ENCODE measurements around the gene TMIGD3.
"Not testable (repeated sequence)": the region's sequence is repeated elsewhere in the genome, so short reads cannot be mapped to it uniquely, and the experiment has no call there.

Gene TMIGD3

DNA sequence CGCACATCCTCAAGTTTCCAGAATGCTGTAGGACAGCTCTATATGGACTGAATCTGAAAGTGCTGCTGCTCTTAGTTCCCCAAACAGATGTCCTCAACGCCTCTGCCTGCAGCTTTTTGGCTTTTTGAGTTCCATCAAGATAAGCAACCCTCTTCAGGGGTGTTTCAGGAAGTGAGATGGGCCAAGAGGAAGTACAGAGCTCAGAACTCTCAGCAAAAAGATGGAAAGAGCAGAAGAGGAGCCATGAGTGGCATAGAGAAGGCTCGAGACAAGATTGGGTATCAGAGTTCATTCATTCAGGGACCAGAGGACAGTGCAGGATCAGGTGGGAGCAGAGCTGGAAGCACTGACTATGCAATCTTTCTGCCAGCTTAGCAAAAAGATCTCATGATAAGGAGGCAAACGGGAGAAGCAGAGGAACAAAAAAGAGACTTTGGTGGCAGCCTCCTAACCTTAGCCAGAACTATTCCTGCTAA lies at the start of gene TMIGD3, which contains the start of gene ADORA3:
Gene TMIGD3 (minus strand): TSS at position 49 of the 476 bp plus-strand sequence. CDS start 279 bp downstream, outside the sequence.
Gene ADORA3 (minus strand): TSS at position 49 of the 476 bp plus-strand sequence. CDS start 279 bp downstream, outside the sequence.
- DNase-seq = no peak

DNA sequence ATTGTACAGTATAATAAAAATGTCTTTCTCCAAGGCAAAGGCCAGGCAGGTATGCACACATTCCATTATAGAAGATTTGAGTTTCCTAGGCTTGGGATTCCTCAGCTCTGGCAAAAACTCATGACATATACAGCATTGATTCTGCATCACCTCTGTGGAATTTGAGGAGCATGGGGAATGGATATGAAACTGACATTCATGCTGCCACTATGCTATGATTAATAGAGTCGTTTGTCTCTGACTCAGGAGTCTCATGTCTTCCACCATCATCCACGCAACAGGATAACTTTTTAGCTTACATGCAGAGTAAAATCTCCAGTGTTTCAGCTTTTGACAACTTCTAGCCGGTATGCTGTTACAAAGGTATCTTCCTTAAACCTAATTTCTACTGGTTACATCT lies 49.8 kb upstream of the TMIGD3 start:
- no peak for DNase-seq

DNA sequence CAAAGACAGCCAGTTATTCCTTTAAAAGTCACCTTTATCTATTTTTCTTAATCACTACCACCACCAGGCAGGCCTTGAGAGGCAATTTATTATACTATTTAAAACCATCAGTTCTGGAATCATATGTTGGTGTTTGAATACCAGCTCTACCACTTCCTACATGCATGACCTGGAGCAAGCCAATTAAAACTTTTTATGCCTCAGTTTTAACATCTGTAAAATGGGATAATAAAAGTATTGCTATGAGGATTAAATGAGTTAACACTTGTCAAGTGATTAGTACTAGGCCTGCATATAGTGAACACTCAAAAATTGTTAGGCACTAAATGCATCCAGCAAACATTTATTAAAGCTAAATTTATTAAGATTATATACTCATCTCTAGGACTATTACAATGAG lies 49.2 kb upstream of the TMIGD3 start:
- no peak for DNase-seq

DNA sequence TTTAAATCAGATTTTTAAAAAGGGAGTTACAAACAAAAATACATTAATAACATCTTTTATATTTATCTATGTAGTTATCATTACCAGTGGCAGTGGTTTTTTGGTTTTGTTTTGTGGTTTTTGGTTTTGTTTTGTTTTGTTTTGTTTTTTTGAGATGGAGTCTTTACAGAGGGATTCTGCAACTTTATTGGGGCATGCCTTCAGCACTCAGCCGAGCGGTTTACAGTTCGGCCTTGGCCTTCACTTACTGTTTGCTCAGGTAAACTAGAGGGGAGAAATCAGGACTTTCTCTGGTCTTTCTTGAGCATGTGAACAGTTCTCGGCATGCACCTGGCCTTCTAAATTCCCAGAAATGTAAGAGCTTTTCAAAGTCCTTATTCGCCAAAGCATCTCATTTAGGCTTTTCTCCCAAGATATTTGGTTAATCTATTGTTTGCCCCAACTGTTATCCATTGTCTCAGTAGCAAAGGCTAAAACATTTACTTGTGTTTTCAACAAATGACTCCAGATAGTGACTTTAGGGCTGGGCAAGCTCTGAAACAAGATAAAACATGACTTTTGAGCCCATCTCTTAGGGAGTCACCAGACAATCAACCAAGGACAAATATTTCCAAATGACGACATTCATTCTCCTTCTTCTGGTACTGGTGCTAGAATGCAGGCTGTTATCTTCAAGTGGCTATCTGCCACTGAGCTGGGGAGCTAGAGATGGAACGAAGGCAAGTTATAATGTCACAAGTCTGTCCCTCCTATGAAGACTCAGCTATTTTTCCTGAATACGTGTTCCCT lies 48.4 kb upstream of the TMIGD3 start:
- DNase-seq = no peak

DNA sequence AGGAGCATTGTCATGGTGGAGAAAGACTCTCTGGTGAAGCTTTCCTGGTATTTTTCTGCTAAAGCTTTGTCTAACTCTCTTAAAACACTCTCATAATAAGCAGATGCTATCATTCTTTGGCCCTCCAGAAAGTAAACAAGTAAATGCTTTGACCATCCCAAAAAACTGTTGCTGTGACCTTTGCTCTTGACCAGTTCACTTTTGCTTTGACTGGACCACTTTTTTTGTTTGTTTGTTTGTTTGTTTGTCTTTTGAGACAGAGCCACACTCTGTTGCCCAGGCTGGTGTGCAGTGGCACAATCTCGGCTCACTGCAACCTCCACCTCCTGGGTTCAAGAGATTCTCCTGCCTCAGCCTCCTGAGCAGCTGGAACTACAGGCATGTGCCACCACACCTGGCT lies 44.4 kb upstream of the TMIGD3 start:
- DNase-seq = not testable (repeated sequence)

DNA sequence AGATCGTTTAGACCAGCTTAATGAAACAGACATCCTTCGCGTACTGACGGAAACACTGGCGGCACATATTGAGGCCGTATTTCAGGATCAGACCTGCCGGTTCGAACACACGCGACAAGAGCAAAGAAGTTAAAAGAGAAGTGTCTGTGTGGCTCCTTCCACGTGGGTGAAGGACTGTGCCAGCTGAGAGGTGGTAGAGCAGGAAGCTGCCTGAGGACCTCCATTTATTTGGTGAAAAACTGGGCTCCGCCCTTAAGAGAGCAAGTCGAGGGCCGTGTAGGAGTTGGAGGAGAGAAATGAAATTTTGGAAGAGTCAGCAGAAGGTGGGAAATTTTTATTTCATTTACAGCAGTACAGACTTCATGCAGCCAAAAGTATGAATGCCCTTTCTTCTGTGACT lies 38.8 kb upstream of the TMIGD3 start:
- no peak for DNase-seq

DNA sequence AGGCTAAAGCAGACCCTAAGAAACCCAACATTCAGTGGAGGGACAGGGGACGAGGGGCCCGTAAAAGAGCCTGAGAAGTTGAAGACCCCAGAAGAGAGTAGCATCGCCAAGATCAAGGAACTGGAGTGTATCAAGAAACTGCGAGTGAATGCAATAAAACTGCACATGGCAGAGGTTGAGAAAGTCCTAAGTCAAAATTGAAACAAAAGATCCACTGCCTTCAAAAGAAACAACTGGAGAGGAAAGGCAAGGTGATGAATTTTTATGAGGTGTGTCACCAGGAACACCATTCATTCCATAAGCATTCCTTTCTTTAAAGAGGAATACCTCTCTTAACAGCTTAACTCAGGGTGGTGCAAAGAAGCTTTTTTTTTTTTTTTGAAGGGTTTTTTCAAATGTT lies 38.3 kb upstream of the TMIGD3 start:
- no peak for DNase-seq

DNA sequence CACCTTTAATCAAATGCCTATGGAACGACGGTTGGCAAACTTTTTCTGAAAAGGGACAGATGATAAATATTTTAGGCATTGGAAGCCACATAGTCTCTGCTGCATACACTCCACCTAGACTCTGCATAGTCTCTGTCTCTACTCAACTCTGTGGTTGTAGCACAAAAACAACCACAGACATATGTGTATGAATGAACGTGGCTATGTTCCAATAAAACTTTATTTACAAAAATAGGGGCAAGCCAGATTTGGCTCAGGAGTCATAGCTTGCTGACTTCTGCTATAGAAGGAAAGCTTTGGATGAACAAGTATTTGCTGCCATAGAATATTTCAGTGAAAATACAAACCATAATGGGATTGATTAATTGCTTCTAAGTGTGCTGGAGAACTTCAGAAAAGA lies 37.5 kb upstream of the TMIGD3 start:
- no peak for DNase-seq

DNA sequence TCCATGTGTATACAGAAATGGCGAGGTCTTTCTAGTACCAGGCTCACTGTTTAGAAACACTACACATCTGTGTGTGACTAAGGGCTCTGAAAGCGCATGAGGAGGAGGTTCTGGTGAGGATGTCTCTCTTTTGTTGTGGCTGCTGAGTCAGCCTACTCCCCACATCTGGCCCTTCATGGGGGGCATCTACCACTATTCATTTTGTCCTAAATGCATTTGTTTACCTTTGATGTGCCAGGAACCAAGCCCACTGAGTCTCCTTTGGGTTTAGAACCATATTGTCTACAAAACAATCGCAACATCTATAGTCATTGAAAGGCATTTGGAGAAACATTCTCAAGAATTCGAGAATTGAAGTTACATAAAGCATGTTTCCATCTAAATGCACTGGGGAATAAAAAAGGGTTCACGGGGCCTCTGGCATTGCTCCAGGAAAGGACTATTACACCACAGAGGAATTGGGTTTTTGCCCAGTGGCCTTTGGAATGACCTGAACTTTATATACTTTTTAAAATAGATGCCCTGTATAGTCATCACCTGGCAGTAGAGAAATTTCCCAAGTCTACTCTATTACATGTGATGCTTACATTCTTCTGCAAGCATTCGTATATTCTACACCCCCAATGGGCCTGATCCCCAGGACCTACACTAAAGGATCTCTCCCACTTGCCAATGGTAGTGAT lies 35.1 kb upstream of the TMIGD3 start:
- DNase-seq = no peak

DNA sequence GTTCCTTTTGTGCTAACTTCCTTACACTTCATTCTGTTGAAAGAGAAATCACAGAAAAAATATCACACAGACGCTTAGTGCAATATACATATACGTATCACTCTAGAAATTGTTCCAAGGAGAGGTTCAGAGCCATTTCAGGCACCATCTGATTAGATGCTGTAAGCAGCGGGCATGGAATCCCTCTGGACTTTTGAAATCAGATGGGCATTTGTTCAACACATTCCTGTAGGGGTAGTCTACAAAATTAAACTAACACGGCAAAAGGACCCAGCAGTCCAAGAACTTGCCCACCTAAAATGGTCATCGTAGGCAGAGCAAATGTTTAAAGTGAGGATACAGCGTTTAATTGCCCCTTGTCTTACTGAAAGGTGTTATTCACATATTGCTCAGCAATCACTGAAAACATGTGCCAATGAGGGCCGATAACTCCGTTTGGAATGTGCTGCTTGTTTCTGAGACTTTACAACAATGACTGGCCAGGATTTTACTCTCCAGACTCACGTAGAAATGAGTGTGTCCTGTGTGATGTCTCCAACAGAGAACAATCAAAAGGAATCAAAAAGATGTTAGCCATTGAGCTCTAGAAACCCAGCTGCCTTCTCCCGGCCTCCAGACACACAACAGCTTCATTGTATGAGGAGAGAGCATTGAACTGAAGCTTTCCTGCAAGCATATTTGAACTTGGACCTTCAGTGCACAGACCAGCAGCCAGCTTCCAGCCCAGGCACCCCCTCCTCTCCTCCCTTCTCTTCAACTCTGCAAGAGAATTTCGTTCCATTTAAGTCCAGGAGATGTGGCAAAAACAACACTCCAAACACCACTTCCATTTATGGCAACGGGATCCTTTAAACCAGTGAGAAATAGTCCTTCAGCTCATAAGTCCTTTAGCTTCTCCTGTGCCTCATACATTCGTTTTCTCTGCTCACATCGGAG lies 32.1 kb upstream of the TMIGD3 start:
- no peak for DNase-seq

DNA sequence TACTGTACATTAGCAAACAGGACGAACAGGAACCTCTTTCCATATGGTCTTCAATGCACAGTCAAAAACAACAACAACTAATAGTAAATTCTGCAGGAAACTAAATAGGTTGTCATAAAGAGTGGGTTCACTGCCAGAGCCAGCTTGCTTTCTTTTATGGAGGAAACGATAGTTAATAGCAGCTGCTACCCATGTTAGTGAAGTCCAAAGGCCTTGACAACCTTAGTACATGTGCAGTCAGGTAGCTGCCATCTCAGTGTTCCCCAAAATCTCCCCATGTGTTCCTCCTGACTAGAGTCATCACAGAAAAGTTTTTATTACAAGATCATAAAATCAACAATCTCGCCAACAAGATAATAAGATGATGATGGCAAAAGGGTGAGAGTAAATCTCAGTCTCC lies 16.6 kb upstream of the TMIGD3 start:
- DNase-seq = no peak

DNA sequence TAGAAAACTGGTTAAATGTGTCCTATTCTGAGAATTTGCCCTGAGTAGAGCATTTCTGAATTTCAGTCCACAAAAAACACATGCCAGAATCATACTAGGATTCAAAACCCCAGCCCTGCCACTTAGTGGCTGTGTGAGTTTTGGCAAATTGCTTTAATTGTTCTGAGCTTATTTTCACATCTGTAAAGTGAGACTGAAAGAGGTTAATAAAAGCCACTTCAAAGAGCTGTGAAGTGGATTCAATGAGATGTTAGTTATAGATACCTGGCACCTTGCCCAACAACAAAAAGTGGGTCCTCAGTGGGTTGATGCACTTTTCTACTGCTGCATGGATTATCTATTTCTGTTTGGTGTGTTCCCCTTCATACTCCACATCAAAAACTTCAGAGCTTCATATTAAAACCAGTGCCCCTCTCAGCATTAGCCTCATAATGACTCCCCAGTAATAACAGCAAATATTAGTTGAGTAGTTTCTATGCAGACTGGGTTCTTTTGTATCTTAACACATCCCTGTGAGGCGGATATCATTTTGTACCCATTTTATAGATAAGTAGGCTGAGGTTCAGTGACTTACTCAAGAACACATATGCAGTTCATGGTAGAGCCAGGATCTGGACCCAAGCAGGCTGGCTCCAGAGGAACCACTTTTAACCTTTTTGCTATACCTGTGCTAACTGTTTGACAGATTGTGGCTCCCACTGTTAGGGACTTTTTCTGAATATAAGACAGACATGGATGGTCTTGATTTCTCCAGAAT lies 14.2 kb upstream of the TMIGD3 start:
- no peak for DNase-seq

DNA sequence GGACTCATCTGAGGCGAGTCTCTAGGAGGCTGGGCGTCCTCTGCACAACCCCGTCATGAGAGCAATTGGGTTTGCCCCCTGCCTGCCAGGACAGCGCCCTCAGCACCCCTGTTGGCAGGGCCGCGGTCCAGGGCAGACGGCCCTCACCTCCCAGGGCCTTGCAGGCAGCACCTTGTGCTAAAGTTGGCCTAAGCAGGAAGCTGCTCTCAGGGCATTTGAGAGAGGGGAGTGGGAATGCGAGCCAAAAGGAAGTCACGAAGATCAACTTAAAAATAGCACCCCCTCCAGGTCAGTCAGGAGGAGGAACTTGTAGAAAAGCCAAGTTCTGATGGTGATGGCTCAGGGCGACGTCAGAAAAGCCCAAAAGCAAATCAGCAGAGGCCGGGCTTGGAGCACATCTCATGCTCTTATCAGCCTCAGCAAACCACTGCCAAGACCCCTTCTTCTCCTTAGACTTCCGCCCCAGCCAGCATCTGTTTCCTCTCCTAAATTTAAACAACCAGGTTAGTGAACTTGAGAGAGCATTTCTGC lies 12.6 kb upstream of the TMIGD3 start:
- DNase-seq = peak; percentile 74

DNA sequence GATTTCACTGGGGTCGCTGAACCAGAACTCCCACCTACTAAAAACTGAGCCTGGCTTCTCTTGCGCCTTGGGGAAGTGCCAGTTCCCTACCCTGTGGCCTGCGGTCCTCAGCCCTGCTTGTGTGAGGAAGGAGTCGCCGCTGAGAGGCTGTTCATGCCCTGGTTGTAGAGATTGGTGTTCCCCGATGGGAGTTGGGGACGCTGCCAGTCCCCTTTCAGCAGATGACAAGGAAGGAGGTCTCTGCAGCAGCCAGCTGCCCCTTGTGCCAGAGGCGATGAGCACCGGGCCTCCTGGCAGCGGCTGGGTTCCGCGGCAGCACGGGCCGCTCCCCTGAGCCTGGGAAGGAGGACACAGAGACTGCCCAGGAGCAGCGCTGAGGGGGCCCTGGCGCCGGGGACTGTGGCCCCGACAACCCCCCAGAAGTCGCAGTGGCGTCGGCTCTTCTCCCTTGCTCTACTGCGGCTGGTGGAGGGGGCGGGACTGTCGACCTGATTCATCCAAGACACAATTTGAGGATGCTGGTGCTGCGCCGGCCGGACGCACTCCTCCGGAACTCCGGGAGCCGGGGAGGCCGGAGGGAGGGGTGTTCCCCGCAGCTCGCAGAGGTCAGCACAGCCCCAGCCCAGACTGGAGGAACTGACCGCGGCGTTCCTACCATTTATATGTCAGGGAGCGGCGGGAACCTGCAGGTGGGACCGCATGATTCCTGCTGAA lies 12.0 kb upstream of the TMIGD3 start:
- peak; percentile 71 for DNase-seq

DNA sequence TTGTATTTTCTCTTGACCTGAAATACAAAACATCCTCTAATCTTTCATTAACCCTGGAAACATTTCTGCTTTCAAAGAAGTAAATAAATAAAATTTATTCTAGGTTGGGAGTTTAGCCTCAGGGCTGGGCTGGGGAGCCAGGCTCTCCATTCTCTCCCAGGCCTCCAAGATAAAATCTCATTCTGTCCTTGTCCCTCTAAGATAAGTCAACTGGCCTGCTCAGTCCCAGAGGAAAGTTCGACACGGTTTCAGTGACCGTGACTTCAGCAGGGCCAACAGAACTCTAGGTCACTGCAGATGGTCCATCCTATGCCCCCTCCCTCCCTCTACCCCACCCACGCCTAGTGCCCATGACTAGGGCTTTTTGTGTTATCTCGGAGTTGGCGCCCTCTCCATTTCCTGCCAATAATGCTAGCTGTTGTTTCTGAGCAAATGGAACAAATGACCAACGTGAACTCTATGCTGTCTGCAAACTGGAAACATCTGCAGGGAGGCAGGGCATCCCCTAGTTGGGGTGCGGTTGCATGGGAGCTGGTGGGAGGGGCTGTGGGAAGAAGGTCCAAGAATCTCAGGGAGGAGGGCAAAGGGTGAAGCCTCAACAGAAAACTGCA lies 10.1 kb upstream of the TMIGD3 start:
- no peak for DNase-seq

DNA sequence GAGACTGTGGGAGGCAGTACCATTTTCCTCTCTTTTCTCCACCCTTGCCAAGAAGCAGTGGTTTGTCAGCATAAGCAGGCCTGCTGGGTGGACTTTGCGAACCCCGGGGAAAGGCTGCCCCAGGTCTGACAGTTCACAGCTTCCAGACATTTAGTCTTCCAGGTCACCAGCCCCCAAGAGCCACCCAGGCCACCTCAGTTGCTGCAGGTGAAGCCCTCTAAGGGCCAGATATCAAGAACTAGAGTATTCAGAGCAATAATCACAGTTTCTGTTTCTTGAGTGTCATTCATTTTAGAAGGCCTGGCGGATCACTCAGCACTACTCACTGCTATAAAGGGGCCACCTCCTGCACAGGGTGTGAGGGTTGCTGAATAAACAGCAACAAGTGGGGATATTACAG lies 9.5 kb upstream of the TMIGD3 start:
- no peak for DNase-seq

DNA sequence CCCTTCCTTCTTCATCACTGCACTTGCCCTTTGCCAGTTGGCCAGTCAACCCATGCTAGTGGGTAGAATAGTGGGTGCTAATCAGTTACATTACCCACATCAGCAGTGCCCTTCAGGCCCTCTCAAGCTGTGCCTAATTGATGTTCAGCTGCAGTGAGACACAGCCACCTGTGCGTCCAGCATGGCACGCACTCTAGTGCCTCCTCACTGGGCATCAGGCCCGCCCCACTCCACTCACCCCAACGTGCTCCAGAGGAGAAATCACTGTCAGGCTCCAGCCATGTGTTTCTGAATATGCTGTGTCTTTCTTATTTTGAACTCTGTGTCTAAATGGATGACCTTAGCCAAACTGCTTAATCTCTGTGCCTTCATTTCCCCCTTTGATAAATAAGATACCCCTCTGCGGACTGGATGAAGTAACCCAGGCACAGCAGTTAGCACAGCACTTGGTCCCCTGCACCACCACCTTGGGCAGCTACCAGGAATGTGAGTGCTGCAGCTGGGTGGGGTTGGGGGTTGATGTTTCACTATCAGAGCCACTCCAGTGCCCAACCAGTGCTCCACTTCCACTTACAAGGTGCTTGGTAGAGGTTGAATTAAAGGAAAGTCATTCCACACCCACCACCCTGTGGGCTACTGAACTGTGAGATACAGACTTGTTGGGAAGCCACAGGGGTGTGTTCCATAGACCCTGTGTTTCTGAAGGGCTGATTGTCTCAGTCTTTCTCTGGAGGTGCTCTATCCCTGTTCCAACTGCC lies 8.9 kb upstream of the TMIGD3 start:
- no peak for DNase-seq

DNA sequence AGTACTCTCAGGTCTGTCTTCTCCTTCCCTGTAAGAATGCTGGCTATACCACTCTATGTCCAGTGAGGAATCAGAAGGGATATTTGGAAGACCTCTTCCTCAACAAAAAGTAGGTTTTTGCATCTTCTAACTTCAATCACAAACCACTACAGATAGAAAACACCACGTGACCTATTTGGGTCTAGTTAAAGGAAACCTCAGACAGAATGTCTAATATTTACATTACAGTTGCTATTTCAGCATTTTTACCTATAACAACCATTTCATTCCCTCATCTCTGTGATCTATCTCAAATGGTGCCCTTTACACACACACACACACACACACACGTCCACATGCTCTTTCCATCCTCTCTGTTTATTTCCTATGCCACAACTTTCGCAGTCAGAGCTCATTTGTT lies 7.9 kb upstream of the TMIGD3 start:
- DNase-seq = no peak

DNA sequence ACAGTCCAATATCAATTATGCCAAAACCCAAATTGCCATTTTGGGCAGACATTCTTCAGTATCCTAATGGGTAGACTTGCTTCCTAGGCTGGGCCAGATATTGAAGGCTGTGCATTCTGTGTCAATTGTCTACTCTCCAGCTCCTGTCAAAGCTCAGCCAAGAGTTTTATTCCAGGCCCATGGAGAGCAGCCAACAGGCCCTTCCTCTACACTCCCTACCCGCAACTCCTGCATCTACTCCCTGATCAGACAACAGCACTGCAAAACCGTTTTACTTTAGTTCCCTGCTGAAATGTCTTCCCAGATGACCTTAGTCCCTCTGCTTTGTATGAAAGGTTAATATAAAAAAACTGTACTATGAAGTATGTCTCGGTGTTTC lies 6.6 kb upstream of the TMIGD3 start:
- DNase-seq = no peak

Data from activated CD8-positive, alpha-beta memory T cell treated with anti-CD3 and anti-CD28 coated beads for 24 hours (primary cell).